GM23248 (cell line): ENCODE results near the gene PRLH.

Experiments
- EZH2 ChIP-seq: fragments of 200-600 bp; sonication (generic); IDR thresholded peaks from 2 replicates; pipeline ENCODE4 v1.6.1; 2018; ENCODE audit warnings: antibody characterized with exemption, mild to moderate bottlenecking; ENCODE audit not compliant: insufficient read depth, poor library complexity, severe bottlenecking
- EZH2phosphoT487 ChIP-seq: fragments of 200-600 bp; sonication (generic); IDR thresholded peaks from 2 replicates; pipeline ENCODE4 v1.6.1; 2018; ENCODE audit warnings: antibody characterized with exemption, moderate library complexity, mild to moderate bottlenecking, low read depth; ENCODE audit not compliant: insufficient read depth

DNA sequence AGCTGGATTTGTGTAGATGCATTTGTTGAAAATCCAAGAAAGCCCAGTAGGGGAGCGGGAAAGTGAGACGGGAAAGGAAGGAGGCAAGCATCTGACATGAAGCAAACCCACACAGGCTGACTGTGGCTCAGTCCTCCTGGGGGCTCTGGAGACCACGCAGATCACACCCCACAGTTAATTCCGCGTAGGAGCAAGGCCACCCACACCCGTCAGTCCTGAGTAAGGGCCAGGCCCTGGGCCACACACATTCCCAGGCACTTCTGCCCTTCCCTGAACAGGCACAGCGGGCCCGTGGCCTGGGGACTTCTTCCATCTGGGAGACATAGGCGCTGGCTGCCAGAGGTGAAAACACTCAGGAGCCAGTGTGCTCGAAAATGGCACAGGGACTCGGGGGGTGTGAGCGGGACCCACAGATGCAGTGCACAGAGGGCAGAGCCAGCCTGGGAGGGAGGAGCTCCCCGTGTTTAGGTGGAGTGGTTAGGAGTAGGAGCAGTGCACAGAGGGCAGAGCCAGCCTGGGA, 19.4 kb upstream of the PRLH start:
- TF ChIP-seq EZH2phosphoT487 (no peak), EZH2 (no peak)
